ENCODE data around the gene MRPL38. TPM values are rescaled to one million over a fixed set of nuclear protein-coding genes. Genes with fewer than 3 reads are reported as not detected.

The MRPL38 gene
- total RNA-seq, 1 donor from 2014 or later = 111 TPM

Other genes with a start within 250 kb of the MRPL38 start
- 47.3 and 47.5 TPM in 2 replicates for gene RECQL5, start 237.7 kb downstream of the MRPL38 start, total RNA-seq
- 113 and 123 TPM in 2 replicates for gene SAP30BP, start 237.5 kb downstream of the MRPL38 start, total RNA-seq
- gene ITGB4, start 183.4 kb downstream of the MRPL38 start, total RNA-seq = 0.64 and 1.4 TPM in 2 replicates
- 11.9 and 13.1 TPM in 2 replicates for gene GALK1, start 139.7 kb downstream of the MRPL38 start, total RNA-seq
- gene UNK, start 120.1 kb downstream of the MRPL38 start, total RNA-seq = 49.3 and 49.4 TPM in 2 replicates
- gene UNC13D, start 60.5 kb downstream of the MRPL38 start, total RNA-seq = 1.1 and 3.1 TPM in 2 replicates
- gene WBP2, start 49.5 kb downstream of the MRPL38 start, total RNA-seq = 49.3 and 53.3 TPM in 2 replicates
- 0.91 and 1.9 TPM in 2 replicates for gene TRIM47, start 26.3 kb downstream of the MRPL38 start, total RNA-seq
- 23.3 and 27.4 TPM in 2 replicates for gene TRIM65, start 7.9 kb downstream of the MRPL38 start, total RNA-seq
- 21.7 and 25.9 TPM in 2 replicates for gene FBF1, start 36.2 kb upstream of the MRPL38 start, total RNA-seq
- gene ACOX1, start 74.3 kb upstream of the MRPL38 start, total RNA-seq = 19.3 and 22.3 TPM in 2 replicates
- gene TEN1, start 74.4 kb upstream of the MRPL38 start, total RNA-seq = 9.1 and 10.1 TPM in 2 replicates
- gene CDK3, start 96.0 kb upstream of the MRPL38 start, total RNA-seq = 7.9 and 9.4 TPM in 2 replicates
- not detected in 2 replicates for gene EVPL, start 122.4 kb upstream of the MRPL38 start, total RNA-seq
- gene SRP68, start 167.6 kb upstream of the MRPL38 start, total RNA-seq = 87.9 and 91.6 TPM in 2 replicates
- gene GALR2, start 169.9 kb upstream of the MRPL38 start, total RNA-seq = not detected in 2 replicates
- gene ZACN, start 174.3 kb upstream of the MRPL38 start, total RNA-seq = 0.19 TPM in 1 of 2 replicates, not detected in the other
- gene EXOC7, start 198.9 kb upstream of the MRPL38 start, total RNA-seq = 195 and 205 TPM in 2 replicates
- 4.3 and 4.5 TPM in 2 replicates for gene FOXJ1, start 236.4 kb upstream of the MRPL38 start, total RNA-seq